GM12878 (cell line): ENCODE data around the gene BTBD1.

ENCODE experiments used
- CTCF ChIP-seq, 3 experiments: IDR thresholded peaks in 2 of 3; conservative IDR thresholded peaks in 1 of 3; 2 replicates each; pipeline ENCODE4 v1.5.1; 2011; ENCODE audit warnings: low read depth in 3 of 3, low read length in 3 of 3, mild to moderate bottlenecking in 3 of 3, control low read depth in 2 of 3, moderate library complexity in 2 of 3, inconsistent platforms in 1 of 3, mixed read lengths in 1 of 3; ENCODE audit not compliant: control insufficient read depth in 2 of 3, insufficient read depth in 1 of 3; ENCODE audit errors: extremely low read depth in 1 of 3
- NFYA ChIP-seq: IDR thresholded peaks from 2 replicates; pipeline ENCODE4 v1.6.1; 2011; ENCODE audit warnings: low read depth, mild to moderate bottlenecking, low read length, improper control_type of control experiment, borderline replicate concordance

DNA sequence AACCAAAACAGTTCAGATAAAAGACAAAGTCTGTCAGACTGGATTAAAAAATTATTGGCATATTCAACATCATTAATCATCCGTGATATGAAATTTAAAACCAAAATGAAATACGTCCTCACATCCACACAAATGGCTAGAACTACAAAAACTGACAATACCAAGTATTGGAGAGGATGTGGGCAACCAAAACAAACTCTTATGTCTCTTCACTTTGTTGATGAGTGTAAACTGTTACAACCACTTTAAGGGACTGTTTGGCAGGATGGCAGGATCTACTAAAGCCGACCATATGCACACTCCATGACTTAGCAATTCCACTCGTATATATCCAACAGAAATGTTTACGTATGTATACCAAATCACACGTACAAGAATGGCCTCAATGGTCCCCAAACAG, 30.8 kb downstream of the BTBD1 start:
- TF ChIP-seq NFYA (no peak), CTCF (IDR thresholded peaks at IDR 0.05 in 2 of 3, conservative IDR thresholded peaks at IDR 0.05 in 1 of 3; ENCODE audit: control insufficient read depth in 2 of 3, extremely low read depth in 1 of 3, insufficient read depth in 1 of 3, low read depth in 3 of 3, low read length in 3 of 3) (no peak)
